ENCODE data around the gene DCAF17. TPM values are rescaled to one million over a fixed set of nuclear protein-coding genes. Genes with fewer than 3 reads are reported as not detected.
A peak's percentile ranks its signal among the peaks of the same experiment; 100 is the strongest.
"Not testable (repeated sequence)": the region's sequence is repeated elsewhere in the genome, so short reads cannot be mapped to it uniquely, and the experiment has no call there.

Gene DCAF17
- total and polyA plus RNA-seq, 5 donors: 2.9 to 12.1 (median 7.8) TPM

DNA sequence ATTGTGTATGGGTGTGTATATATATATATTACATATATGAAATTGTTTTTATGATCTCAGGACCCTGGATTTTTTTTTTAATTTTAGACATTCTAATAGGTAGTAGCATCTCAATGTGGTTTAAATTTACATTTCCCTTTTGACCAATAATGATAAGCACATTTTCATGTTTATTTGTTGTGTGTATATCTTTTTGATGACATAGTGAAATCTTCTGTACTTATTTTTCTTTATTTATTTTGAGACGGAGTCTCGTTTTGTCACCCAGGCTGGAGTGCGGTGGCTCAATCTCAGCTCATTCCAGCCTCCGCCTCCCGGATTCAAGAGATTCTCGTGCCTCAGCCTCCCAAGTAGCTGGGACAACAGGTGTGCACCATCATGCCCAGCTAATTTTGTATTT, 53.2 kb downstream of the DCAF17 start:
- WGBS: 98% methylated on average over 6 of the region's 6 CpGs
- Histone ChIP-seq H3K4me3 (ENCODE audit: low read length) (no peak overlapping the region), H3K4me1 (ENCODE audit: control insufficient read depth, insufficient read depth, low read length) (no peaks in the 10 kb centered on the region), H3K9me3 (ENCODE audit: control insufficient read depth, low read length) (no peaks in the 10 kb centered on the region), H3K27me3 (ENCODE audit: control insufficient read depth, insufficient read depth) (no peaks in the 10 kb centered on the region), H3K27ac (ENCODE audit: low read length) (no peak overlapping the region)
- intact Hi-C loops (cut with DNase I): no loop called here
- DNase-seq (no peak), ATAC-seq (no peak)

DNA sequence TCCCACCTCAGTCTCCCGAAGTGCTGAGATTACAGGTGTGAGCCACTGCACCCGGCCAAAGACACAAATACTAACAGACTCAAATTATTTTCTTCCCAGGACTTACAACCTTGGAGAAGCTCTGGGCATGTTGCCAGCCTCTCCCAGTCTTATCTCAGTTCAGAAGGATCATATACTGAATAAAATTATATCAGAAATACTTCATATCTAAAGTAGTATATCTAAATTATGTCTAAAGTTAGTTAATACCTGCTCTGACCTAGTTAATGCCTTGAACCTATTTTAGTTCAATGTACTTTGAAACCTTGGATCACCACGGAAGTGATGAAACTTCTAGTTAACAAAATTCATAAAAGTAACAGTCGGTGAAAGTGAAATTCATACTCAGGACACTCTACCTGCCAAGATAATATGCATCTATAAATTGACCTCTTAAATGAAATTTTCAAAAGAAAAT, 53.8 kb downstream of the DCAF17 start:
- ATAC-seq (no peak), DNase-seq (peak in 1 of 3 donors; percentile 48)
- WGBS: 78% methylated on average over 4 of the region's 4 CpGs
- intact Hi-C loops (cut with DNase I): no loop called here
- Histone ChIP-seq H3K27ac (ENCODE audit: low read length) (no peak overlapping the region), H3K4me1 (ENCODE audit: control insufficient read depth, insufficient read depth, low read length) (no peaks in the 10 kb centered on the region), H3K4me3 (ENCODE audit: low read length) (no peak overlapping the region), H3K9me3 (ENCODE audit: control insufficient read depth, low read length) (no peaks in the 10 kb centered on the region), H3K27me3 (ENCODE audit: control insufficient read depth, insufficient read depth) (no peaks in the 10 kb centered on the region)

DNA sequence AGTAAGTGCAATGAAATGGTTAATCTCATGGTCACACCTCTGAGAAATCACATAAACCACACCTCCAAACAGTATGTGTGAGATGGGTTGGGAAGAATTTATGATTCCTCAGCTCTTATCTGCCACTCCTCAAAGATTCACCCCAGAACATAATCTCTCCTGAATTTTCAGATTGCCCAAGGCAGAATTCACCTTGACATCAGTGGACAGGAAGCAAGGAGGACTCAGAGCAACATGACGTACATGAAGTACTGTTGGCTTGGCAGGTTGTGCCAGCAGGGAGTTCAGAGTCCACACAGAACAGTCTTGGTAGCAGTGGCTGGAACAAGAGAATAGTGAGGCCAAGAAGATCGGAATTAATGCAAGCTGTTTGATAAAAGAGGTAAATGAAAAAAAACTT, 56.6 kb downstream of the DCAF17 start:
- no peaks in the 10 kb centered on the region for H3K9me3 ChIP-seq (ENCODE audit: control insufficient read depth, low read length)
- intact Hi-C loops (cut with DNase I): no loop called here
- H3K4me3 ChIP-seq (ENCODE audit: low read length): no peak overlapping the region
- 86% methylated on average over 2 of the region's 2 CpGs for WGBS
- no peak overlapping the region for H3K27ac ChIP-seq (ENCODE audit: low read length)
- DNase-seq (no peak), ATAC-seq (no peak)
- H3K27me3 ChIP-seq (ENCODE audit: control insufficient read depth, insufficient read depth): no peaks in the 10 kb centered on the region
- H3K4me1 ChIP-seq (ENCODE audit: control insufficient read depth, insufficient read depth, low read length): no peaks in the 10 kb centered on the region

DNA sequence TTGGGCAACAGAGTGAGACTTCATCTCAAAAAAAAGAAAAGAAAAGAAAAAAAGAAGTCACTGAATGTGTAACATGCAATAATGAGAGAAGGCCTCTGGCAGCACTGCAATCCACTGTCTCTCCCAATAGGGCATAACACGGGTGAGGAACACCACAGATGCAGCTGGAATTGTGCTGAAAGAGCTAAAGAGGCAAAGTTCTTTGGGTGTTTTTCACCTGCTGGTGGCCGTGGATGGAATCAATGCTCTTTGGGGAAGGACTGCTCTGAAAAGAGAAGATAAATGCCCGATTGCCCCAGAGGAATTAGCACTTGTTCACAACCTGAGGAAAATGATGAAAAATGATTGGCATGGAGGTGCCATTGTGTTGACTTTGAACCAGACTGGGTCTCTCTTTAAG, 57.3 kb downstream of the DCAF17 start:
- no peak overlapping the region for H3K4me3 ChIP-seq (ENCODE audit: low read length)
- ATAC-seq (no peak), DNase-seq (no peak)
- intact Hi-C loops (cut with DNase I): no loop called here
- H3K9me3 ChIP-seq (ENCODE audit: control insufficient read depth, low read length): no peaks in the 10 kb centered on the region
- H3K4me1 ChIP-seq (ENCODE audit: control insufficient read depth, insufficient read depth, low read length): no peaks in the 10 kb centered on the region
- WGBS: 91% methylated on average over 3 of the region's 3 CpGs
- no peak overlapping the region for H3K27ac ChIP-seq (ENCODE audit: low read length)
- H3K27me3 ChIP-seq (ENCODE audit: control insufficient read depth, insufficient read depth): no peaks in the 10 kb centered on the region

DNA sequence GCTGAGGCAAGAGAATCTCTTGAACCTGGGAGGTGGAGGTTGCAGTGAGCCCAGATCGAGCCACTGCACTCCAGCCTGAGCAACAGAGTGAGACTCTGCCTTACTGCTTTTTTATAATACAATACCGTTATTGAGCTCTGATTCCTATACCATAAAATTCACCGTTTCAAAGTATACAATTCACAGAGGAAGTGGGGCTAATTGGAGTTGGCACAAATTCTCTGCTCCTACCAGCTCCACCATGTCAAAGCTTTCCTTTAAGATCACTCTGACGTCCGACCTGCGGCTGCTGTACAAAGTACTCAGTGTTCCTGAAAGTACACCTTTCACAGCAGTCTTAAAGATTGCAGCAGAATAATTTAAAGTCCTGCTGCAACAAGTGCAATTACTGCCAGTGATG, 58.6 kb downstream of the DCAF17 start:
- no peaks in the 10 kb centered on the region for H3K9me3 ChIP-seq (ENCODE audit: control insufficient read depth, low read length)
- no peak overlapping the region for H3K4me3 ChIP-seq (ENCODE audit: low read length)
- ATAC-seq: no peak

DNA sequence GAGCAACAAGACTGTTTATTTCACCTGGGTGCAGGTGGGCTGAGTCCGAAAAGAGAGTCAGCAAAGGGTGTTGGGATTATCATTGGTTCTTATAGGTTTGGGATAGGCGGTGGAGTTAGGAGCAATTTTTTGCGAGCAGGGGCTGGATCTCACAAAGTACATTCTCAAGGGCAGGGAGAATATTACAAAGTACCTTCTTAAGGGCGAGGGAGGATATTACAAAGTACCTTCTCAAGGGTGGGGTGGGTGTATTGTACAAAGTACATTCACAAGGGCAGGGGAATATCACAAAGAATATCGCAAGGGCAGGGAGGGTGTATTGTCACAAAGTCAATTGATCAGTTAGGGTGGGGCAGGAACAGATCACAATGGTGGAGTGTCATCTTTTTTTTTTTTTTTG, 63.6 kb downstream of the DCAF17 start:
- DNase-seq; intact Hi-C loops (cut with DNase I); H3K4me1 ChIP-seq (ENCODE audit: control insufficient read depth, insufficient read depth, low read length); H3K4me3 ChIP-seq (ENCODE audit: low read length); H3K9me3 ChIP-seq (ENCODE audit: control insufficient read depth, low read length); H3K27ac ChIP-seq (ENCODE audit: low read length); H3K27me3 ChIP-seq (ENCODE audit: control insufficient read depth, insufficient read depth); ATAC-seq: not testable (repeated sequence)
- WGBS: 87% methylated on average over 5 of the region's 5 CpGs

More for the DNA sequence above, 58.6 kb downstream of the DCAF17 start:
- WGBS: 80% methylated on average over 6 of the region's 6 CpGs
- intact Hi-C loops (cut with DNase I): no loop called here
- no peak overlapping the region for H3K27ac ChIP-seq (ENCODE audit: low read length)
- H3K4me1 ChIP-seq (ENCODE audit: control insufficient read depth, insufficient read depth, low read length): no peaks in the 10 kb centered on the region
- no peaks in the 10 kb centered on the region for H3K27me3 ChIP-seq (ENCODE audit: control insufficient read depth, insufficient read depth)
- no peak for DNase-seq

DNA sequence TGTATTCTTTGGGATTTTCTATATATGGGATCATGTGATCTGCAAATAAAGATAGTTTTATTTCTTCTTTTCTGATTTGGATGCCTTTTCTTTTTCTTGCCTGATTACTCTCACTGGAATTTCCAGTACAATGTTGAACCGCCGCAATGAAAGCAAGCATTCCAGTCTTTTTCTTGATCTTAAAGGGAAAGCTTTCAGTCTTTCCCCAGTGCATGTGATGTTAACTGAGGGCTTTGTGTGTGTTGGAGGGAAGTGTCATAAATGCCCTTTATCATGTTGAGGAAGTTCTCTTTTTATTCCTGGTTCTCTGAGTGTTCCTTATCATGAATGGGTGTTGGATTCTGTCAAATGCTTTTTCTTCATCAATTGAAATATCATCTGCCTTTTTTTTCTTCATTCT, 71.3 kb downstream of the DCAF17 start:
- intact Hi-C loops (cut with DNase I): no loop called here
- no peak for DNase-seq
- ATAC-seq: no peak
- 23% methylated on average over 2 of the region's 2 CpGs for WGBS
- Histone ChIP-seq H3K4me1 (ENCODE audit: control insufficient read depth, insufficient read depth, low read length) (no peaks in the 10 kb centered on the region), H3K27ac (ENCODE audit: low read length) (no peak overlapping the region), H3K9me3 (ENCODE audit: control insufficient read depth, low read length) (no peaks in the 10 kb centered on the region), H3K27me3 (ENCODE audit: control insufficient read depth, insufficient read depth) (no peaks in the 10 kb centered on the region), H3K4me3 (ENCODE audit: low read length) (no peak overlapping the region)

DNA sequence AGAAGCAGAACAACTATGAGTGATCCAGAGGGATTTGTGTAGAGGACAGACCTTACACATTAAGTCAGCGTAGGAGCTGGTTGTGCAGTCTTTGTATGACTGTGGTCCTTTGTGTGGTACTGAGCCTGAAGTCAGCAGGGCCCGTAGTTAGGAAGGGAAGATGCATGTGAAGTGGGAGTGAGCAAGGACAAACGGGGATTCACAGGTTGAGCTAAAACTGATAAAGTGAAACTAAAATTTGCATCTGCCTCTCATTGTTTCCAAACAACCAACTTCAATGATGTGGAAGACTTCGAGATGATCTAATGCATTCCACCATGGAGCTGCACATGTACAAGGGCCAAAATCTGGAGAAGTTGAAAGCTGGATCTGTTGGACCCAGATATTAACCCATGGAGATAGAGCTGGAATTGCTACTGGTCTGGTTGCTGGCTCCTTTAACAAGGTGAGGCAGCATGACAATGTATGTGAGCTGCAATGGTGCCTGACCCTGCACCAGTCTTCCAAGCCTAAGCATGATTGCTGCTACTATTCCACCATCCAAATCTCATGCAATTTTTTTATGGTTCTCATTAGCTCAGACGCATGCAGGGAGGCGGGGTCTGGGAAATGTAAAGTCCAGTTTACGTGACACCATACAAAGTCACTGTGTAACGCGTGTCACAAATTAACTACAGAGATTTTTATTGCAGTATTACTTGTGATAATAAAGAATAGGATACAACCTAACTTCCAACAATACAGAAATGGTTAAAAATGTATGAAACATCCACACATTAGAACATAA, 76.1 kb downstream of the DCAF17 start:
- Histone ChIP-seq H3K9me3 (ENCODE audit: control insufficient read depth, low read length) (no peaks in the 10 kb centered on the region), H3K27me3 (ENCODE audit: control insufficient read depth, insufficient read depth) (no peaks in the 10 kb centered on the region), H3K4me1 (ENCODE audit: control insufficient read depth, insufficient read depth, low read length) (no peaks in the 10 kb centered on the region), H3K27ac (ENCODE audit: low read length) (no peak overlapping the region), H3K4me3 (ENCODE audit: low read length) (no peak overlapping the region)
- WGBS: 86% methylated on average over 9 of the region's 9 CpGs
- intact Hi-C loops (cut with DNase I): no loop called here
- DNase-seq: no peak
- ATAC-seq: no peak

DNA sequence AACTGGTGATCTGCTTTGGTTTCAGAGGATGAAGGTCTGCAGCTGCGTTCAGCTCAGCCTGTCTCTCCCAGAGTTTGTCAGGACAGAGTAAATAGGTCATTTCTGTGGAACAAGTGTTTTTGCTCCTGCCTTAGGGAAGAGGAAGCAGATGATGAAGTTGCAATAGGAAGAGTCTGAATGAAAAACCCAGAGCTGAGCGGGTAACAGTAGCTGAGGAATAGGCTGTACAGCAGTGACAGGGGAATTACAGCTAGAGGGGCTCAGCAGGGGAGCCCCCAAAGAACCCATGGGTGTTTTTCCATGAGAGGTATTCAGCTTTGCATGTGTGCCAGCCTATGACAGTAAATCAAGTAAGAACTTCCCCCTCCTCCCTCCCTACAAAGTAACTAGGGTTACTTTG, 78.0 kb downstream of the DCAF17 start:
- Histone ChIP-seq H3K4me3 (ENCODE audit: low read length) (no peak overlapping the region), H3K4me1 (ENCODE audit: control insufficient read depth, insufficient read depth, low read length) (no peaks in the 10 kb centered on the region), H3K27ac (ENCODE audit: low read length) (no peak overlapping the region), H3K9me3 (ENCODE audit: control insufficient read depth, low read length) (no peaks in the 10 kb centered on the region), H3K27me3 (ENCODE audit: control insufficient read depth, insufficient read depth) (no peaks in the 10 kb centered on the region)
- 73% methylated on average over 2 of the region's 2 CpGs for WGBS
- ATAC-seq (no peak), DNase-seq (no peak)
- intact Hi-C loops (cut with DNase I): no loop called here

DNA sequence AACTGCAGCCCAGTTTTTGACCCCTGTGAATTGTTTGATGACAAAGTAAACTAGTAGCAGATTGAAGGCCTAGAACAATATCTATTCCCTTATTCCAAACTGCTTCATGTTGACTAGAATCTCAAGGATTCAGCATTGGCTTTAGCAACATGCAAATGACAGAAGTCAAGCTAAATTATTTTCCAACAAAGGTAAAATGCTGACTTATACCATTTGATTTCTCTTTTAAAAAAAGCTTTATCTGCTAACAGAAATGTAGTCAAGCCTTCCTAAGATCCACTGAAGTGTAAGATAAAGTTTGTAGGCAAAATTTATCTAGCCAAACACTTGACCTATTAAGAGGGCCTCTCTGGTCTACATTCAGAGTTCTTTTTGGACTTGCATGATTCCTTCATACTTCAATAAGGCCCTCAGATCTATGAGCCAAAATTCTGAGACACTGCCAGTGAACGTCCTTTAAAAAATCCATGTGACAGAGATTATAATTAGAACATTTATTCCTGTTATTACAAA, 78.7 kb downstream of the DCAF17 start:
- no peak for DNase-seq
- WGBS: 26% methylated on average over 1 of the region's 1 CpG
- Histone ChIP-seq H3K27ac (ENCODE audit: low read length) (no peak overlapping the region), H3K4me1 (ENCODE audit: control insufficient read depth, insufficient read depth, low read length) (no peaks in the 10 kb centered on the region), H3K9me3 (ENCODE audit: control insufficient read depth, low read length) (no peaks in the 10 kb centered on the region), H3K4me3 (ENCODE audit: low read length) (no peak overlapping the region), H3K27me3 (ENCODE audit: control insufficient read depth, insufficient read depth) (no peaks in the 10 kb centered on the region)
- intact Hi-C loops (cut with DNase I): no loop called here
- no peak for ATAC-seq

DNA sequence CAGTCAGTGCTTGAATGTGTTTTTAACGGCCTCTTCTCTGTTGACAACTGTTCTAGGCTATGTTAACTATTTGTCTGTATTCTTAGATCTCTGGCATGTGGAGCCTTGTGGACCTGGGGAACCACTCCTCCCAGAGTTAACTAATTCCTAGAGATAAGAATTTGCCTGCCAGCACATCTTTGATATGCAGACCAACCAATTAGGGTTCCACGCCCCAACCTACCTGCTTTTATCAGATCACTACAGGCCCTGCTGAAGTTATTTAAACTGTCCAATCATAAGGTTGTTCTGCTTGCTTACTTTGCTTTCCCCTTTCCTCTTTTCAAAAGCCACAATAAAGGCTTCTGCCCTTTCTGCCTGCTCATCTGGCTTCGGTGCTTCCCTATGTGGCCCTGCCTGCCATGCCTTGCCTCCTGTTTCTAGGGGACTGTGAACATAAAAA, 79.7 kb downstream of the DCAF17 start:
- ATAC-seq: no peak

More for the DNA sequence above, 79.7 kb downstream of the DCAF17 start:
- no peaks in the 10 kb centered on the region for H3K9me3 ChIP-seq (ENCODE audit: control insufficient read depth, low read length)
- no peaks in the 10 kb centered on the region for H3K27me3 ChIP-seq (ENCODE audit: control insufficient read depth, insufficient read depth)
- no peaks in the 10 kb centered on the region for H3K4me1 ChIP-seq (ENCODE audit: control insufficient read depth, insufficient read depth, low read length)
- H3K4me3 ChIP-seq (ENCODE audit: low read length): no peak overlapping the region
- no peak for DNase-seq
- WGBS: 62% methylated on average over 3 of the region's 3 CpGs
- intact Hi-C loops (cut with DNase I): no loop called here
- H3K27ac ChIP-seq (ENCODE audit: low read length): no peak overlapping the region
